T-helper 2 cell treated with Interferon-gamma antibody and Interleukin-4, amounts not matched to agents 100 ng/mL and 5 ng/mL, for 36 hours (primary cell): ENCODE measurements around the gene RPUSD4. TPM values are rescaled to one million over a fixed set of nuclear protein-coding genes. Genes with fewer than 3 reads are reported as not detected.

Experiments
- intact Hi-C: fragments of 100-400 bp; cut with micrococcal nuclease; formaldehyde crosslinking; loops from one replicate; pipeline ENCODE4 v1.15.1; 2023
- total RNA-seq: library from RNA; stranded (reverse); gene quantifications from 2 replicates; pipeline ENCODE4 v1.2.3, GENCODE V29; 2022

RPUSD4 gene
- total RNA-seq, 1 donor from 2014 or later = 36.3 TPM

GRCh38 chr11:126185259-126186024 is 26.0 kb downstream of the RPUSD4 start:
- intact Hi-C loops = no loop called here

GRCh38 chr11:126182787-126183445 is 28.5 kb downstream of the RPUSD4 start:
- intact Hi-C loops = no loop called here

GRCh38 chr11:126181939-126182730 is 29.3 kb downstream of the RPUSD4 start:
- intact Hi-C loops = no loop called here

GRCh38 chr11:126176853-126177470 is 34.5 kb downstream of the RPUSD4 start:
- intact Hi-C loops = no loop called here

GRCh38 chr11:126175393-126175792 is 36.1 kb downstream of the RPUSD4 start:
- intact Hi-C loops = no loop called here

DNA sequence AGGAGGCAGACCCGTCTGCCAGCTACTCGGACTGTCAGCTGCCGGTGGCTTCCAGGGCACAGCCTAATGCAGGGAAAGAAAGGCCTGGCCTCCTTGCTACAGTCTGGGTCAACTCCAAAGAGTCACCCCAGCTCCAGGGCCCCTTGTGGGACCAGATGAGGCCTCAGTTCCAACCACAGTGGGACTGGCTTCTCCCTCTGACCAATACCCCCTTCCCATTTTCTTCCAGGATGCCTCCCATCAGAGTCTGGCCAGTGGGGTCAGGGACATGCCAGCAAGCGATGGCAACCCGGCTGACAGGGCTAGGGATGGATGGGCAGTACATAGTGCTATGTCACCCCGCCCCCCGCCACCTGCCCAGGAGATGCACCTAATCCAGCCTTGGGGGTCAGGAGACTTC is 36.6 kb downstream of the RPUSD4 start:
- intact Hi-C loops = no loop called here

GRCh38 chr11:126173257-126173656 is 38.2 kb downstream of the RPUSD4 start:
- intact Hi-C loops = no loop called here

GRCh38 chr11:126172596-126173038 is 38.8 kb downstream of the RPUSD4 start:
- intact Hi-C loops = no loop called here

GRCh38 chr11:126169291-126169690 is 42.2 kb downstream of the RPUSD4 start:
- intact Hi-C loops = no loop called here

- intact Hi-C loops = no loop called here
These were observed 44.0 kb downstream of the RPUSD4 start for GRCh38 chr11:126167488-126167887.

DNA sequence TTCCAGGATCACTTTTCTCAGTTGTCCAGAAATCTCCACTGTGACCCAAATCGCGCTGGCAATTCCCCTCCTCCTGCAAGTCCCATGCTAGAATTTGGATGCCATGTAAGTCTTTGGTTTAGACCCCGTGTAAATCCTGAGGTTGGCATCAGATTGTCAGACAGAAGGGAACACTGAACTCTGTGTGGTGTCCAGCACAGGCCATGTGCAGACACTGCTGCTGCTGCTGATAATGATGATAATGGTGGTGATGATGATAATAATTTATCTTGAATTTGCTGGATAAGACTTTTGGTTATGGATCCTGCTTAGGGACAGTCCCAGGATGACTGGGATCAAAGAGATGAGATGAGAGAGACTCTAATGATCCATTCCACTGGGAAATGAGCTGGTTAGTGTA is 45.0 kb downstream of the RPUSD4 start:
- intact Hi-C loops = no loop called here

DNA sequence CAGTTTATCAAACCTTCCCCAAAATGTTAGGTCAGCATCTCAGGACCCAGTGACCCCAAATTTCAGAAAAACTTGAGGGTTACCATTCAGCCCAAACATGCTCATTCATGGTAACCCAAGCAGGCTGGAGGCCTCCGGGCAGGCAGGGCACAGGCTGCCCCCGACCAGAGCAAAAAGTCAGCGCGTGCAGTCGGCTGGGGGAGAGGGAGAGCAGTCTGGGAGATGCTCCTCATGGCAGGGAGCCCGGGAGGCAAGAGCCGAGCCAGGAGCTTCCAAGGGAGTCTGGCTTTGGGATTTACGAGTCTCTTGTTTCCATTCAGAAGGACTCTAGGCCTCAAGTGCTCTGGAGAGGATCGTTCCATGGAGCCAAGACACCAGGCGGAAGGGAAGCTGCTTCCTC is 45.7 kb downstream of the RPUSD4 start:
- intact Hi-C loops = no loop called here

GRCh38 chr11:126165311-126165720 is 46.1 kb downstream of the RPUSD4 start:
- intact Hi-C loops = no loop called here

- intact Hi-C loops = no loop called here
These were observed 46.7 kb downstream of the RPUSD4 start for GRCh38 chr11:126164781-126165180.

DNA sequence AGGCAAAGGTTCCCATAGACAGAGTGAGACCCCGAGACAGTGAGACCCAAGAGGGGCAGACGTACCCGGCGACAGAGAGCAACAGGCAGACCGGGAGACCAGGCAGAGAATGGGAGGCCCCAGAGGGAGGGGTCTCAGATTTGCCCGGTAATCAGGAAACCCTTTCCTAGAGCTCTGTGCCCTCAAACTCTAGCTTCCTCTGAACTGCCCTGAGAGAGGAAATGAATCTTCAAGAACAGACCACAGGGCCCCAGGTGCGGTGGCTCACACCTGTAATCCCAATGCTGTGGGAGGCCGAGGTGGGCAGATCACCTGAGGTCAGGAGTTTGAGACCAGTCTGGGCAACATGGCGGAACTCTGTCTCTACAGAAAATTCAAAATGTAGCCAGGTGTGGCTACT is 47.7 kb downstream of the RPUSD4 start:
- intact Hi-C loops = no loop called here

- intact Hi-C loops = no loop called here
These were observed 48.3 kb downstream of the RPUSD4 start for GRCh38 chr11:126163074-126163700.

- intact Hi-C loops = no loop called here
These were observed 49.0 kb downstream of the RPUSD4 start for GRCh38 chr11:126162306-126163030.

DNA sequence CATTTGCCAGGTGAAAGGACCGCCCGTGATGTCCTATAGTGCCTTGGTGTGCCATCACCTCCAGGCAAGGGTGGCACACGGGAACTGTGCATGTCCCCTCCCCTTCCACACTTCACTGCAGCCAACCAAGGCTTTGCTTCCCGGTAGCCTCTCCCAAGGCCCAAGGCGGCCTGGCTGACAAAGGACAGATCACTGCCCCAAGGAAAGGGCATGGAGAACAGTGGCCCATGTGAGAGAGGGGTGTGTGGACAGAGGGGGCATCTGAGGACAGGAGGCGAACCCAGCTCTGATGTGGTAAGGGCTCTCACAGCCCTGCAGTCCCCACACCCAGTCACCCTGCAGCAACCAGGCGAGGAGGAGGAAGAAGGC is 50.4 kb downstream of the RPUSD4 start:
- intact Hi-C loops = no loop called here

GRCh38 chr11:126160345-126161022 is 51.0 kb downstream of the RPUSD4 start:
- intact Hi-C loops = no loop called here
